Right cardiac atrium (tissue), 5 donors: ENCODE results near the gene KRTAP22-1. TPM values are rescaled to one million over a fixed set of nuclear protein-coding genes. Genes with fewer than 3 reads are reported as not detected.
A peak's percentile ranks its signal among the peaks of the same experiment; 100 is the strongest.

Source experiments
- ATAC-seq, 2 donors: fragments of 200-7000 bp; cut with Tn5 transposase; one replicate each; pipeline versions ENCODE4 v1.8.0 to v1.9.1; 2020; ENCODE audit warnings: moderate library complexity in 2 of 2, mild to moderate bottlenecking in 1 of 2
- DNase-seq, 3 donors: peaks; one replicate each; pipeline ENCODE4 v3.0.0-alpha.2; 2020
- H3K27ac ChIP-seq: one replicate; pipeline ENCODE4 v1.5.1; 2013; ENCODE audit warnings: mild to moderate bottlenecking, low read length, control low read depth, moderate library complexity
- H3K27me3 ChIP-seq: one replicate; pipeline ENCODE4 v1.6.1; 2013; ENCODE audit not compliant: control insufficient read depth, insufficient read depth
- H3K4me1 ChIP-seq: one replicate; pipeline ENCODE4 v1.6.1; 2013; ENCODE audit warnings: low read length; ENCODE audit not compliant: control insufficient read depth, insufficient read depth
- H3K4me3 ChIP-seq: one replicate; pipeline ENCODE4 v1.5.1; 2013; ENCODE audit warnings: low read length, control low read depth
- H3K9me3 ChIP-seq: one replicate; pipeline ENCODE4 v1.6.1; 2013; ENCODE audit warnings: low read length; ENCODE audit not compliant: control insufficient read depth
- WGBS: extraction: QIAGEN DNeasy Blood & Tissue Kit; methylation state at CpG from one replicate; pipeline ENCODE4 v1.1.7; 2013; 5-methylcytosine and 5-hydroxymethylcytosine counted together
- intact Hi-C, 4 donors: fragments of 100-400 bp; cut with DNase I; formaldehyde crosslinking; loops; one replicate each; pipeline versions ENCODE4 v1.11.0 to v1.14.0; 2022 to 2023
- polyA plus RNA-seq: library from polyadenylated mRNA; stranded (reverse); fragments of 200-250 nt; gene quantifications from one replicate; pipeline ENCODE4 v1.2.3, GENCODE V29; 2013
- total RNA-seq, 4 donors: library from RNA; stranded (reverse); fragmentation: NEBNext Ultra II Directional; extraction: Animal tissue kit (Norgen Biotek cat#: 25700); gene quantifications; one replicate each; pipeline ENCODE4 v1.2.1, GENCODE V29; 2021
- donor health status: healthy with polysubstance abuse.
- donor health status: DM: no; HTN: yes; CAD: no.
- donor health status: DM: no; HTN: no; CAD: no.
- donor health status: DM: no; HTN: yes; CAD: no; lungs with severe emphysema.
- donor health status: DM: yes; HTN: yes; CAD: no.

The KRTAP22-1 gene
- total and polyA plus RNA-seq, 5 donors: not detected

- H3K4me3 ChIP-seq: no peak overlapping the region
- WGBS: 71% methylated on average over 4 of the region's 4 CpGs
- DNase-seq: peak in 1 of 3 donors; percentile 31
- intact Hi-C loops: no loop called here
- no peak for ATAC-seq
- H3K9me3 ChIP-seq: no peaks in the 10 kb centered on the region
- no peak overlapping the region for H3K27ac ChIP-seq
- no peaks in the 10 kb centered on the region for H3K4me1 ChIP-seq
- no peaks in the 10 kb centered on the region for H3K27me3 ChIP-seq
These were observed 24.7 kb downstream of the KRTAP22-1 start for GRCh38 chr21:30625449-30626165.

GRCh38 chr21:30628109-30628508, 27.2 kb downstream of the KRTAP22-1 start:
- WGBS: 86% methylated on average over 4 of the region's 4 CpGs
- Histone ChIP-seq H3K4me1 (no peaks in the 10 kb centered on the region), H3K27me3 (no peaks in the 10 kb centered on the region), H3K27ac (no peak overlapping the region), H3K9me3 (no peaks in the 10 kb centered on the region), H3K4me3 (no peak overlapping the region)
- ATAC-seq (no peak), DNase-seq (no peak)
- intact Hi-C loops: no loop called here

- Histone ChIP-seq H3K27ac (no peak overlapping the region), H3K4me1 (no peaks in the 10 kb centered on the region), H3K9me3 (no peaks in the 10 kb centered on the region), H3K4me3 (no peak overlapping the region), H3K27me3 (no peaks in the 10 kb centered on the region)
- ATAC-seq (peak in 1 of 2 donors; percentile 38), DNase-seq (no peak)
- intact Hi-C loops: no loop called here
- WGBS: 25% methylated on average over 1 of the region's 1 CpG
These were observed 28.3 kb downstream of the KRTAP22-1 start for GRCh38 chr21:30629200-30629599.

GRCh38 chr21:30634906-30635305, 34.0 kb downstream of the KRTAP22-1 start, which contains the start of gene KRTAP20-2:
KRTAP20-2 (plus strand) TSS chr21:30635206; CDS start chr21:30635264, 58 bp downstream.
- Histone ChIP-seq H3K9me3 (no peaks in the 10 kb centered on the region), H3K4me1 (no peaks in the 10 kb centered on the region), H3K4me3 (no peak within 1 kb of the TSS), H3K27ac (no peak within 1 kb of the TSS), H3K27me3 (no peaks in the 10 kb centered on the region)
- intact Hi-C loops: no loop called here
- 93% methylated on average over 1 of the region's 1 CpG for WGBS
- no peak for DNase-seq
- ATAC-seq: no peak

GRCh38 chr21:30638686-30639085, 37.8 kb downstream of the KRTAP22-1 start:
- Histone ChIP-seq H3K27ac (no peak overlapping the region), H3K4me1 (no peaks in the 10 kb centered on the region), H3K27me3 (no peaks in the 10 kb centered on the region), H3K4me3 (no peak overlapping the region), H3K9me3 (no peaks in the 10 kb centered on the region)
- DNase-seq (no peak), ATAC-seq (no peak)
- intact Hi-C loops: no loop called here
- 52% methylated on average over 3 of the region's 3 CpGs for WGBS

GRCh38 chr21:30642564-30642963, 41.7 kb downstream of the KRTAP22-1 start, which contains the start of gene KRTAP20-3:
KRTAP20-3 (plus strand) TSS chr21:30642864.
- intact Hi-C loops: no loop called here
- Histone ChIP-seq H3K27ac (no peak within 1 kb of the TSS), H3K9me3 (no peaks in the 10 kb centered on the region), H3K4me1 (no peaks in the 10 kb centered on the region), H3K27me3 (no peaks in the 10 kb centered on the region), H3K4me3 (no peak within 1 kb of the TSS)
- ATAC-seq: no peak
- DNase-seq: no peak
- 80% methylated on average over 2 of the region's 2 CpGs for WGBS

- H3K4me1 ChIP-seq: no peaks in the 10 kb centered on the region
- intact Hi-C loops: no loop called here
- no peaks in the 10 kb centered on the region for H3K27me3 ChIP-seq
- WGBS: 91% methylated on average over 1 of the region's 1 CpG
- no peaks in the 10 kb centered on the region for H3K9me3 ChIP-seq
- no peak for ATAC-seq
- DNase-seq: no peak
- no peak overlapping the region for H3K27ac ChIP-seq
- H3K4me3 ChIP-seq: no peak overlapping the region
These were observed 46.1 kb downstream of the KRTAP22-1 start for GRCh38 chr21:30646904-30647414.

Other genes with a start within 250 kb of the KRTAP22-1 start
- not detected for gene KRTAP13-2, start 228.8 kb upstream of the KRTAP22-1 start, total RNA-seq
- not detected for gene KRTAP13-2, start 228.8 kb upstream of the KRTAP22-1 start, polyA plus RNA-seq
- not detected for gene KRTAP13-1, start 205.1 kb upstream of the KRTAP22-1 start, total RNA-seq
- not detected for gene KRTAP13-1, start 205.1 kb upstream of the KRTAP22-1 start, polyA plus RNA-seq
- not detected for gene KRTAP13-3, start 175.2 kb upstream of the KRTAP22-1 start, total RNA-seq
- gene KRTAP13-3, start 175.2 kb upstream of the KRTAP22-1 start, polyA plus RNA-seq: not detected
- not detected for gene KRTAP13-4, start 170.9 kb upstream of the KRTAP22-1 start, total RNA-seq
- not detected for gene KRTAP13-4, start 170.9 kb upstream of the KRTAP22-1 start, polyA plus RNA-seq
- gene KRTAP15-1, start 160.8 kb upstream of the KRTAP22-1 start, total RNA-seq: not detected
- not detected for gene KRTAP15-1, start 160.8 kb upstream of the KRTAP22-1 start, polyA plus RNA-seq
- not detected for gene KRTAP19-1, start 120.7 kb upstream of the KRTAP22-1 start, total RNA-seq
- not detected for gene KRTAP19-1, start 120.7 kb upstream of the KRTAP22-1 start, polyA plus RNA-seq
- not detected for gene KRTAP19-2, start 113.7 kb upstream of the KRTAP22-1 start, total RNA-seq
- not detected for gene KRTAP19-2, start 113.7 kb upstream of the KRTAP22-1 start, polyA plus RNA-seq
- not detected for gene KRTAP19-3, start 109.1 kb upstream of the KRTAP22-1 start, total RNA-seq
- not detected for gene KRTAP19-3, start 109.1 kb upstream of the KRTAP22-1 start, polyA plus RNA-seq
- not detected for gene KRTAP19-4, start 103.9 kb upstream of the KRTAP22-1 start, total RNA-seq
- gene KRTAP19-4, start 103.9 kb upstream of the KRTAP22-1 start, polyA plus RNA-seq: not detected
- gene KRTAP19-5, start 98.9 kb upstream of the KRTAP22-1 start, total RNA-seq: not detected
- not detected for gene KRTAP19-5, start 98.9 kb upstream of the KRTAP22-1 start, polyA plus RNA-seq
- gene KRTAP19-6, start 59.2 kb upstream of the KRTAP22-1 start, total RNA-seq: not detected
- not detected for gene KRTAP19-6, start 59.2 kb upstream of the KRTAP22-1 start, polyA plus RNA-seq
- gene KRTAP19-7, start 39.8 kb upstream of the KRTAP22-1 start, total RNA-seq: not detected
- gene KRTAP19-7, start 39.8 kb upstream of the KRTAP22-1 start, polyA plus RNA-seq: 0.52 TPM
- gene KRTAP22-2, start 10.7 kb upstream of the KRTAP22-1 start, total RNA-seq: not detected
- gene KRTAP22-2, start 10.7 kb upstream of the KRTAP22-1 start, polyA plus RNA-seq: not detected
- gene KRTAP6-3, start 8.6 kb upstream of the KRTAP22-1 start, total RNA-seq: not detected
- not detected for gene KRTAP6-3, start 8.6 kb upstream of the KRTAP22-1 start, polyA plus RNA-seq
- not detected for gene KRTAP6-2, start 2.2 kb upstream of the KRTAP22-1 start, total RNA-seq
- gene KRTAP6-2, start 2.2 kb upstream of the KRTAP22-1 start, polyA plus RNA-seq: not detected
- not detected for gene KRTAP6-1, start 12.8 kb downstream of the KRTAP22-1 start, total RNA-seq
- not detected for gene KRTAP6-1, start 12.8 kb downstream of the KRTAP22-1 start, polyA plus RNA-seq
- not detected for gene KRTAP20-1, start 15.3 kb downstream of the KRTAP22-1 start, total RNA-seq
- not detected for gene KRTAP20-1, start 15.3 kb downstream of the KRTAP22-1 start, polyA plus RNA-seq
- not detected for gene KRTAP20-4, start 19.5 kb downstream of the KRTAP22-1 start, total RNA-seq
- gene KRTAP20-4, start 19.5 kb downstream of the KRTAP22-1 start, polyA plus RNA-seq: not detected
- gene KRTAP20-2, start 34.1 kb downstream of the KRTAP22-1 start, total RNA-seq: not detected
- not detected for gene KRTAP20-2, start 34.1 kb downstream of the KRTAP22-1 start, polyA plus RNA-seq
- gene KRTAP20-3, start 41.8 kb downstream of the KRTAP22-1 start, total RNA-seq: not detected
- not detected for gene KRTAP20-3, start 41.8 kb downstream of the KRTAP22-1 start, polyA plus RNA-seq
- not detected for gene KRTAP21-3, start 117.7 kb downstream of the KRTAP22-1 start, total RNA-seq
- not detected for gene KRTAP21-3, start 117.7 kb downstream of the KRTAP22-1 start, polyA plus RNA-seq
- not detected for gene KRTAP21-2, start 146.2 kb downstream of the KRTAP22-1 start, total RNA-seq
- not detected for gene KRTAP21-2, start 146.2 kb downstream of the KRTAP22-1 start, polyA plus RNA-seq
- not detected for gene KRTAP21-1, start 154.3 kb downstream of the KRTAP22-1 start, total RNA-seq
- gene KRTAP21-1, start 154.3 kb downstream of the KRTAP22-1 start, polyA plus RNA-seq: not detected
- gene KRTAP8-1, start 212.2 kb downstream of the KRTAP22-1 start, total RNA-seq: not detected
- gene KRTAP8-1, start 212.2 kb downstream of the KRTAP22-1 start, polyA plus RNA-seq: not detected
- not detected for gene KRTAP7-1, start 228.7 kb downstream of the KRTAP22-1 start, total RNA-seq
- gene KRTAP7-1, start 228.7 kb downstream of the KRTAP22-1 start, polyA plus RNA-seq: not detected